Parathyroid adenoma (tissue), 2 donors: ENCODE results near the gene HES7.

Experiments
- H2AFZ ChIP-seq: fragments of 300-600 bp; sonication (generic); one replicate; pipeline ENCODE4 v1.7.0; 2017; ENCODE audit warnings: antibody characterized with exemption, mild to moderate bottlenecking
- H3K27ac ChIP-seq: fragments of 300-600 bp; sonication (generic); one replicate; pipeline ENCODE4 v1.7.0; 2017
- H3K27me3 ChIP-seq: fragments of 300-600 bp; sonication (generic); one replicate; pipeline ENCODE4 v1.7.0; 2017; ENCODE audit warnings: low read length; ENCODE audit not compliant: control insufficient read depth, insufficient read depth
- H3K36me3 ChIP-seq: fragments of 300-600 bp; sonication (generic); one replicate; pipeline ENCODE4 v1.7.0; 2017; ENCODE audit warnings: low read length; ENCODE audit not compliant: control insufficient read depth, insufficient read depth
- H3K4me1 ChIP-seq: fragments of 300-600 bp; sonication (generic); one replicate; pipeline ENCODE4 v1.7.0; 2017; ENCODE audit warnings: control low read depth
- H3K4me2 ChIP-seq: fragments of 300-600 bp; sonication (generic); one replicate; pipeline ENCODE4 v1.7.0; 2017; ENCODE audit warnings: low read length
- H3K4me3 ChIP-seq: fragments of 300-600 bp; sonication (generic); one replicate; pipeline ENCODE4 v1.7.0; 2017; ENCODE audit warnings: low read depth, low read length
- H3K79me2 ChIP-seq: fragments of 300-600 bp; sonication (generic); one replicate; pipeline ENCODE4 v1.7.0; 2017; ENCODE audit warnings: control low read depth
- H3K9ac ChIP-seq: fragments of 300-600 bp; sonication (generic); one replicate; pipeline ENCODE4 v1.7.0; 2017; ENCODE audit warnings: mild to moderate bottlenecking
- H3K9me3 ChIP-seq: fragments of 300-600 bp; sonication (generic); one replicate; pipeline ENCODE4 v1.7.0; 2017; ENCODE audit warnings: low read length; ENCODE audit not compliant: control insufficient read depth
- CTCF ChIP-seq: fragments of 300-600 bp; sonication (generic); IDR thresholded peaks from one replicate; pipeline ENCODE4 v1.7.0; 2017; ENCODE audit warnings: antibody characterized with exemption, mild to moderate bottlenecking
- donor health status: primary hyperparathyroidism.

The HES7 gene

GRCh38 chr17:8121407-8121680 lies 2.6 kb downstream of the HES7 start:
- Histone ChIP-seq H3K4me1 (peaks cover 40% of the 10 kb centered on the region), H3K4me3 (peak overlapping the region; percentile 80), H3K27me3 (peaks cover 2% of the 10 kb centered on the region), H3K9ac (no peak overlapping the region), H3K79me2 (no peaks in the 10 kb centered on the region), H3K27ac (peak overlapping the region; percentile 52), H3K4me2 (peak overlapping the region; percentile 82), H3K9me3 (no peaks in the 10 kb centered on the region), H3K36me3 (no peaks in the 10 kb centered on the region), H2AFZ (peak overlapping the region; percentile 87)
- no peak for TF ChIP-seq CTCF

- Histone ChIP-seq H3K9me3 (no peaks in the 10 kb centered on the region), H3K9ac (no peak overlapping the region), H2AFZ (peak overlapping the region; percentile 87), H3K27ac (peak overlapping the region; percentile 78), H3K4me2 (peak overlapping the region; percentile 82), H3K4me1 (peaks cover 35% of the 10 kb centered on the region), H3K27me3 (peaks cover 2% of the 10 kb centered on the region), H3K36me3 (no peaks in the 10 kb centered on the region), H3K79me2 (no peaks in the 10 kb centered on the region), H3K4me3 (peak overlapping the region; percentile 58)
- TF ChIP-seq CTCF = no peak
Observed at GRCh38 chr17:8120520-8121406, 3.1 kb downstream of the HES7 start.

GRCh38 chr17:8119581-8120519 lies 4.1 kb downstream of the HES7 start:
- no peaks in the 10 kb centered on the region for H3K79me2 ChIP-seq
- H3K27me3 ChIP-seq = peaks cover 2% of the 10 kb centered on the region
- H3K9ac ChIP-seq = no peak overlapping the region
- no peaks in the 10 kb centered on the region for H3K36me3 ChIP-seq
- peak overlapping the region; percentile 58 for H3K4me3 ChIP-seq
- peak overlapping the region; percentile 82 for H3K4me2 ChIP-seq
- peak overlapping the region; percentile 87 for H2AFZ ChIP-seq
- H3K27ac ChIP-seq = peak overlapping the region; percentile 78
- no peaks in the 10 kb centered on the region for H3K9me3 ChIP-seq
- peaks cover 31% of the 10 kb centered on the region for H3K4me1 ChIP-seq
- TF ChIP-seq CTCF = no peak

GRCh38 chr17:8118769-8119580 lies 4.9 kb downstream of the HES7 start:
- peak overlapping the region; percentile 82 for H3K4me2 ChIP-seq
- peaks cover 2% of the 10 kb centered on the region for H3K27me3 ChIP-seq
- peak; percentile 97 for TF ChIP-seq CTCF
- H3K79me2 ChIP-seq = no peaks in the 10 kb centered on the region
- no peaks in the 10 kb centered on the region for H3K36me3 ChIP-seq
- no peaks in the 10 kb centered on the region for H3K9me3 ChIP-seq
- H3K4me1 ChIP-seq = peaks cover 23% of the 10 kb centered on the region
- peak overlapping the region; percentile 78 for H3K27ac ChIP-seq
- H3K4me3 ChIP-seq = peak overlapping the region; percentile 48
- no peak overlapping the region for H3K9ac ChIP-seq
- H2AFZ ChIP-seq = peak overlapping the region; percentile 79
